Brain pericyte (primary cell): ENCODE measurements around the gene PDE1A.

ENCODE experiments used
- DNase-seq: peaks from one replicate; pipeline ENCODE4 v3.0.0-alpha.2; 2012; ENCODE audit warnings: low read depth, low spot score

The PDE1A gene

DNA sequence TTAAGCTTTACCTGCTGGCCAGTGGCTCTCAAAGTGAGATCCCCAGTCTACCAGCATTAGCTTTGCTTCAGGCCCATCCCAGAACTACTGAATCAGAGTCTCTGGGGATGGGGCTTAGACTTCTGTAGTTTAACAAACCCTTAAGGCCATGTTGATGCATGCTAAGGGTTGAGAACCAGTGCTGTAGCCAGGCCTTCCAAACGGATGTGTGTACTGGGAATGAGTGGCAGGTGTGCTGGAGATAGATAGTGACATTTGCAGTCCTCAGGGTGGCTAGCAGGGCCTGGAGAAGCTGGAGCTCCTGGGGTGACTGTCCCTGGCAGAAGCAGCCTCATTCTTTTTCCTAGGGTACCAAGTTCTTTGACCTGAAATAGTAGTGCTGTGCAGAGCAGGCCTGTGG lies 292.6 kb downstream of the PDE1A start:
- no peak for DNase-seq

DNA sequence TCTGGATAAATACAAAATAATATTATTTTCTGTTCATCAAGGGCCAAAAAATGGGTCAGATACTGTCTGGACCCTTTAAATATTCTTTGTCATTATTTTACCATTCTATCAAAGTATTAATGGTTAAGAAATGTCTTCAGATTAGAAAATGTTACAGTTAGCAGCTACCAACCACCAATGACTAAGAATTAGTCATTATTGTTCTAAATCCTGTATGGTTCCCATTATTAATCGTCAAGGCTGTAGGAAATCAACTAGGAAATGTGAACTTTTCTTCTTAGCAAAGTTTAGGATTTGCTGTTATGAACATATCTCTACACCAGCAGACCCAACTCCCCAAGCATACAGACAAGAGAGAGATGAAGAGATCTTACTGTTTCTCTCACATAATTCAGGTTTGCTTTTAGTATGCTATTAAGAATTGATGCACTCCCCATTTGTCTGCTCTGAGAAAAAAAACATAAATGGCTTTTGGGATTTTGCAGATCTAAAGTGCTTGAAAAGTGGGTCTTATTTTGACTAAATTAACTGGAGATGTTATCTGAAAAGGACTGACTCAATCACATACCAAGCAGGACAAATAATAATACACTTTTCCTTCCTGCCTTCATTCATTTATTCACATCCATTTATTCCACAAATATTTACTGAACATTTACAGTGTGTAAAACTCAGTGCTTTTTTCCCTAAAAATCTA lies 293.5 kb downstream of the PDE1A start:
- DNase-seq: no peak

DNA sequence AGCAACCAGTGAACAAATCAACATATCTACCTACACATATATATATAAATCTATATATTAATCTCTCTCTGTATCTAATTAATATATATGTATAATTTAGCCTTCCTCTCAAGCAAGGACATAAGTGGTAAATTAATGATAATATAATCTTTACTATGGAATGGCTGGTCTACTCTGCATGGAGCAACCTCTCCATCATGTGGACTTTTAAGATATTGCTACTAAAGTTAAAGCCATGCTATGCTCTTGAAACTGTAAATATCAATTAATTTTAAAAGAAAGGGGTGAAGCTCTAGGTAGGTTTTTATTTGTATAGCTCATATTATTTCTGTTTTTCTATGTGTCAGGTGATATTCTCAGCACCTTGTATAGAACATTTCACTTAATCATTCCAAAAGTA lies 294.2 kb downstream of the PDE1A start:
- DNase-seq: no peak

DNA sequence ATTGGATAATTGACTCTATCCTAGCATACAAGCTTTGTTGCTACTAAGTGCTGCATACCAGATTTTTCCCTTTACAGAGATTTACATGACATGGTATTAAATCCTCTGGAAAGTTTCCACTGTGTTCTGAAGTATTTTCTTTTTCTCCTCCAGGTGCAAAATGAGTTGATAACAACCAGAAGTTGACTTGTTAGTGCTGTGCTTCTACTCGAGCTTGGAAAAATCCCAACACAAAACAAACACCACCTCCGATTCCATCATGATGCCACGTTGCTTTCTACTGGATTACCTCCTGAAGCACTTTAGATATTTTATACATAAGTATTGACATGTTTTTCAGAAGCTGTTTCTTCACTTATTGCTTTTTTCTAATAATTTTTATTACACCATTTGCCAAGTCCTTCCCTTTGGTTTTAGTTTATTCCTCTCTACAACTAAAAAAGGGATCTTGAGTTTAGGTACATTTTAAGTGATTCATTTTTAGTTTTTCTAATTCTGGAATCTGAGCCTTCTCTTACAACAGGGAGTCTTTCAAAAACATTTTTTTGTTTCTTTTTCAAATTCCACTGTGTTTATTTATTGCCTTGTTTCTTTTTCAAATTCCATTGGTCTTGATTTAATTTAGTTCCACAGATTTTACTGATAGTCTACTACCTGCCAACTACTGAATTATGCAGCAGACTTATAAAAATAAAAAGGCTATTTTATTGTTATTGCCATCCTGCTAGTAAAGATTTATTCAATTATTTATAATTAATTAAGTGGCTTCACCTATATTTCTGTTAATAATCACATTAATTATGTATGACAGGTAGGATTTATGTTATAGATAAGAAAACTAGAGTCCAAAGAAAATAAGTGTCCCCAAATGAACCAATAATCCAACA lies 297.8 kb downstream of the PDE1A start:
- no peak for DNase-seq

DNA sequence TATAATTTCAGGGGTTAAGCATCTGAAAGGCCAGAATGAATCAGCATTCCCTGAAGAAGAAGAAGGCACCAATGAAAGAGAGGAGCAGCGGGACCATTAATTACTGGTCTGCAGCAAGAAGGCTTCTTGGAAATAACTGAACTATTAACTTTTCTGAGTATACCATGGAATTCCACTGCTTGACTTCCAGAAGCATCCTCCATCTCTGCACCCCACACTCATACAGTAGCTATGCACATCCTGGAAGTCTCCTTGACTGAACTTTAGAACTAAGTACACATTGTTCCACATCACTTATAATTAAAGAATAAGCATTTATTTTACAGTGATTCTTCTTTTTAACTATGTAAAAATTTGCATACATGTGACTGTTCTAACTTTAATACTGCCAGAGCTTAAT lies 309.6 kb downstream of the PDE1A start:
- DNase-seq: no peak

DNA sequence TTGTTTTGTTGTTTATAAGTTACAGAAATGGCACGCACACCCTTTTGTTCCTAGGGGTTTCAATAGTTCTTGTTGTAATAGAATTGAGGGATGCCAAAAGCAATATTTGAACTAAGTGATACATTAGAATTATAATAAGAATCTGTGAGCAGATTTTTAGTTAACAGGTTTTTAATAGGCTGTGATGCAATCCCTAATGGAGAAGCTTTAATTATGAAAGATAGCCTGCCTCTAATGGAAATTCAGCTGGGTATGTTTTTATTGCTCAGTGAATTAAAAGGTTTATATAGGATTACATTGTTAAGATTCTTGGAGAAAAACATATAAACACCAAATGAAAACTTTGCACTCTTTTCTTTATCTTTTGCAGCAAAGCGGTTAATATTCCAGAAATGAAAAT lies 310.1 kb downstream of the PDE1A start:
- DNase-seq: no peak

DNA sequence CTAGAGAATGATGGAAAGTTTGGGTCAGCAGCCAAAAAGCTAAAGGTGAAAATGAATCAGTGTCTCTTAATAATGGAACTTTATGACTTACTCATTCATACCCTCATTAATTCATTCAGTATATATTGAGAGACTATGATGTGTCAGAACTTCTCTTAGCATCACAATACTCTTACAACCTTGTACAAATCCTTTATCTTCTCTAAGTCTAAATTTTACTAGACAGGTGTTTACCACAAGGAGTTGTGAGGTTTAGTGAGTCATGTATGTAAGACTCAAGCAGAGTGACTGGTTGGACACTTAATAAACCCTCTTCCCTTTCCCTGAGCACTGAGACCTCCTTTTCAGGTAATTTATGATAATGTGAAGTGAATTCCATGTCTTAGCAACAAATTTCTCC lies 311.6 kb downstream of the PDE1A start:
- DNase-seq: no peak

DNA sequence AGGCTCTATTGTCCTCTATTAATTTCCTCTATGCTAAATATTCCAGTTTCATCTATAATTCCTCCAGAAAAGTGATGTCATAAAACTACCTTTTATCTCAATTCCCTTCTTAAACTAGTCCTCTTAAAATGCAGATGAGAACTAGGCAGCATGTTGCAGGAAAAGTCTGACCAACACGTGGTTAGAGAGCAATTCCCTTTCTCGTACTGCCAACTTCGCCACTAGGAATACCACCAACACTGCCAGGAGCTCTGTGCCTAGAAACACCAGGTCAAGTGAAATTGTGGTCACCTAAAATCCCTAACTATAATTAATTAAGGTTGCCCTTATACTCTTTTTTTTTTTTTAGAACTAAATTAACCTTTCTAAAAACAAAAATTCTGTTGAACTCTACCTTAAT lies 313.5 kb downstream of the PDE1A start:
- DNase-seq: no peak

DNA sequence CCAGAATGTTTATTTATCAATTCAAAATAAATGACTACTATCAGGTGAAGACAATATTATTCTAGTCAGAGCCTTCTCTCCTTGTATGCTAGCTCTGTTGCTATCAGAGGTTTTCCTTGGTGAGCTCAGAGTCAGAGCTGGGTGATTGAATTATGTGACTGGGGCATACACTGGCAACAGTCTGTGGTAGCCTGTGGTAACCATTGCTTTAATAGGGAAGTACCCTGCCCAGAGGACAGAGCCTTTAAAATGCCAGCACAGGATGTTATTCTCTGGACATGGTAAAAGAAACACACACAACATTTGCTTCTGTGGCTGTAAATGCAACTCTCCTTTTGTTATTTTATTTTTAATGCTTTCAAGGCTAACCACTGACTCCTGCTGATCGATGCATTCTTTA lies 316.5 kb downstream of the PDE1A start:
- no peak for DNase-seq

DNA sequence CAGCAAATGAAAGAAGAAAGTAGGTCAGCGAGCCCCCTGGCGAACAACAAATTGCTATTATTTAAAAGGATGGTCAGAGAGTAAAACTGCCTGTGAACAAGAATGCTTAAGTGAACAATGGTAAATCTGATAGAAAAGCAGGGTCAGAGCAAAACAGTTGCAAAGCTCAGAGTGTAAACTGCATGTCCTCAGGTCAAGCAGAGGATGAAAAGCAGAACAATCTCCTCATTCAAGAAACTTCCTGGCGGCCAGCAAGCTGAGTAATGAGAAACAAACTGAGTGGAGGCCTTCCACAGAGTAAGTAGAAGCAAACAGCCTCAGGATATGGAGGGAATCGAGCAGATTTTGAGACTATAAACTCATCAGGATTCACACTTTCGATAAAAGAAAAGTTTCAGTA lies 323.3 kb downstream of the PDE1A start:
- DNase-seq: no peak

DNA sequence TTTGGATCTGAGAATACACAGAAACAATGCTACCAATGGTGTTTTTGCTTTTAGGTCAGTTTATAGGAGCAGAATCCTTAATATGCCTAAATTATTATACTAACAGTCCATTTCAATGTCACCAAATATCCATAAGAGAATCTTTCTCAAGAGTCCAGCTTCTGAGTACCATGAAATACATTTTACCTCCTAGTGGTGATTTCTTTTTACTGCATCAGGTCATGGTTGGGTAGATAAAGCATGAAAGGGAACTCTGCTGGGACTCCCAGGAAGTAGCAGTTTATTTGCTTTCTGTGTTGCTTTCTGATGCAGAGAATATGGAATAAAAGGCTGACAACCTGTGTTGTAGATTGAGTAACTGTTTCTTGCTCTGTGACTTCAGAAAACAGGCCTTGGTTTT lies 325.6 kb downstream of the PDE1A start:
- DNase-seq: no peak

DNA sequence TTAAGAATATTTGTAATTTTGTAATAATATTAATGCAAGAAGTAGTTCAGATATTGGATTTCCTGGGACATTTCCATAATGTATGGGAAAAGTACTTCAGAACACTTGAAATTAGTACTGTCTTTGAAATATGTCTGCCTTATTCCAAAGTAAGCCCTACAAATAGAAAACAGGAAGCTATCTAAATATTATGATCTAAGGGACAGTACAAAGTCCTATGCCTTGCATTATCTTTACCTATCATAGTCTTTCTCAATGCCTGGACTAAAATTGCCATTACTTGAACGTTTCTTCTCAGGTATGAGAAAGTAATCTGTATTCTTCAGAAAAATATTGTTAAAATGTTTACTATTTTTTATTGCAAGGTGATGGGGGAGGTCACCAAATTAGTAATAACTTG lies 328.2 kb downstream of the PDE1A start:
- no peak for DNase-seq

DNA sequence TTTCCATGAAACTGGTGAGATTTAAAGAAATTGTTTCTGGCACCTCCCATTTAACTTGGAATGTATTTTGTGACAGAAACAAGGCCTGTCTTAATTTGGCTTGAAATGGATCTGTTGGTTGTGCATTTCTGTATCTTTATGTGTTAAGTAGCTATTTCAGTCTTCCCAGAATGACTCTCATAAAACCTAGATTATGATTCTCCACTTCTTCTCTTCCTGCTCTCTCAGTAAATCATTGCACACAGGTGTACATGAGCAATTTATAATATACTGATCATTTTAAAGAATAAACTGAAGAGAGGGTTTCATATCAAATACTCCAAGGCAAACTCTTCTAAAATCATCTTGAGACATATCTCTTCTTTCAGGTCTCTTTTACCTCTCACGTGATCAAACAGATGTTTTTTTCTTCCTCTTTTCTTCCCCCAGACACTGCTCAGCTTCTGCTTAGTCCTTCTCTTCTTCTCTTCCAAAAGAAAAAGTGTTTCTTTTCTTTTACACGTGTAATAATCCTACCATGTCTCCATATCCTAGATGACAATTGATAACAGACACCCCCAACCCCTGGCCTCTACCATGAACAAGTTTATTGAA lies 329.2 kb downstream of the PDE1A start:
- DNase-seq: no peak

DNA sequence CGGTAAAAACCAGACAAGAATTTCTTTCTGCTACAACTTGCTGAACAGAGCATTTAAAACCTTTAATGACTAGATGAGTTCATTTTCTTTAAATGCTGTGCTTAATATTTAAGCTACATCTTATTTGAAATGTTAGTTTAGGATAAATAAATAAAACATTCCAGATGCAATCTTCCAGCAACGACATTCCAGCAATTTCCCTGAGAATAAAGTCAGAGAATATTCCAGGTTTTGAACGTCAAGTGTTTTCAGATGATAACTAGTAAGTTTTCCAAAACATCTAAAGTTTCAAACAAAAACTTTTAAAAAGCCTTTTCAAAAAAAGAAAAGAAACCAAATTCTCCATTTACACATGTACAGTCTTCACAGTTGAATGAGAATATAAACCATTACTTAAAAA lies 336.4 kb downstream of the PDE1A start:
- no peak for DNase-seq
